ENCODE results near the gene CD247. TPM values are rescaled to one million over a fixed set of nuclear protein-coding genes. Genes with fewer than 3 reads are reported as not detected.

The CD247 gene
- total and polyA plus RNA-seq, 10 of the 15 experiments (the other 5 are each of a cell fraction or from before 2014, with no cell fraction given): 0.10 to 0.77 (median 0.30) TPM

GRCh38 chr1:167456524-167456923 is 61.8 kb downstream of the CD247 start:
- Histone ChIP-seq H3K36me3 (ENCODE audit: control insufficient read depth in 2 of 2, insufficient read depth in 2 of 2, low read length in 1 of 2) (no peaks in the 10 kb centered on the region), H4K20me1 (ENCODE audit: control insufficient read depth, insufficient read depth) (no peaks in the 10 kb centered on the region), H3K27ac (ENCODE audit: control insufficient read depth, insufficient read depth) (no peak overlapping the region), H3K27me3 (replicated peaks in 1 of 2; ENCODE audit: control insufficient read depth in 2 of 2, insufficient read depth in 2 of 2, low read length in 1 of 2) (no peaks in the 10 kb centered on the region), H2AFZ (ENCODE audit: control insufficient read depth, low read depth, low read length) (no peak overlapping the region), H3K9ac (ENCODE audit: control insufficient read depth, insufficient read depth, low read length) (no peak overlapping the region), H3K4me2 (ENCODE audit: control insufficient read depth, insufficient read depth) (no peak overlapping the region), H3K4me1 (ENCODE audit: control insufficient read depth, insufficient read depth, low read length) (peaks cover 5% of the 10 kb centered on the region), H3K9me3 (replicated peaks; ENCODE audit: control insufficient read depth, insufficient read depth, low read length) (no peaks in the 10 kb centered on the region), H3K4me3 (no peak overlapping the region), H3K79me2 (ENCODE audit: control insufficient read depth, insufficient read depth, low read length) (no peaks in the 10 kb centered on the region)
- TF ChIP-seq MTA3 (IDR thresholded peaks at IDR 0.05; ENCODE audit: borderline replicate concordance, low read length) (no peak), BRCA1 (IDR thresholded peaks at IDR 0.05; ENCODE audit: low read depth, low read length) (no peak), NFYA (IDR thresholded peaks at IDR 0.05; ENCODE audit: borderline replicate concordance, low read depth, low read length) (no peak), DPF2 (IDR thresholded peaks at IDR 0.05) (no peak), NRF1 (conservative IDR thresholded peaks at IDR 0.05; ENCODE audit: low read depth, low read length) (no peak), TAF1 (IDR thresholded peaks at IDR 0.05; ENCODE audit: borderline replicate concordance, low read depth, low read length) (no peak), BCL11A (IDR thresholded peaks at IDR 0.05; ENCODE audit: low read depth, low read length) (no peak), ELK1 (IDR thresholded peaks at IDR 0.05; ENCODE audit: low read depth, low read length) (no peak), SUZ12 (IDR thresholded peaks at IDR 0.05; ENCODE audit: unreplicated experiment) (no peak), ZSCAN29 (IDR thresholded peaks at IDR 0.05) (no peak), ZNF24 (IDR thresholded peaks at IDR 0.05) (no peak), RELA (IDR thresholded peaks at IDR 0.05; ENCODE audit: borderline replicate concordance, partially characterized antibody) (no peak), ZBTB40 (IDR thresholded peaks at IDR 0.05; ENCODE audit: borderline replicate concordance) (no peak)
- POLR2A ChIA-PET: interaction anchor here (0.7 to 2.1 kb wide), 2 partner anchors 9 to 44 kb away, joined by 3 to 6 read pairs; no protein-coding TSS in a partner anchor
- ATAC-seq (peak; percentile 5; the same call in 2 of the 3 replicates), FAIRE-seq (no peak), DNase-seq (ENCODE audit: low read depth, low spot score) (no peak)
- in situ Hi-C loops (cut with MboI): no loop called here
- CTCF ChIA-PET: interaction anchor here (0.7 to 4.2 kb wide), 12 partner anchors 9 to 231 kb away, joined by 3 to 32 read pairs (median 4); no protein-coding TSS in a partner anchor
- SMC1A ChIA-PET (ENCODE audit: uncharacterized antibody, unreplicated experiment): interaction anchor here (0.5 to 5.2 kb wide), 8 partner anchors 8 to 959 kb away, joined by 3 to 34 read pairs (median 4); no protein-coding TSS in a partner anchor
- BruUV-seq (replicated peaks): no TSS peak
- WGBS (ENCODE audit: insufficient coverage, insufficient replicate concordance, low lambda C conversion rate, missing lambda C conversion rate): 77% methylated on average over 5 of the region's 5 CpGs
- RAD21 ChIA-PET (ENCODE audit: unreplicated experiment): interaction anchor here (0.7 to 5.5 kb wide), 8 partner anchors 9 to 398 kb away, joined by 3 to 35 read pairs (median 4); partner anchors contain the start of gene CREG1
- intact Hi-C loops (cut with micrococcal nuclease; ENCODE audit: unreplicated experiment): loop anchor here (5.0 kb wide), 2 partner anchors 76 to 231 kb away; no protein-coding TSS in a partner anchor
